Epithelial cell of prostate (primary cell): Measurements from ENCODE around the gene NLGN4X.

Experiments
- DNase-seq: peaks from one replicate; pipeline ENCODE4 v3.0.0-alpha.2; 2011; ENCODE audit warnings: low read depth, low spot score
- H3K27ac ChIP-seq: fragments of 450-650 bp; 2 replicates; pipeline ENCODE4 v1.5.1; 2017; ENCODE audit warnings: mild to moderate bottlenecking

Gene NLGN4X

GRCh38 chrX:6228720-6229119 is at the start of gene NLGN4X:
NLGN4X (minus strand) TSS chrX:6228867; CDS start chrX:6151466, 77,401 bp downstream.
- H3K27ac ChIP-seq: no peak within 1 kb of the TSS
- no peak for DNase-seq

GRCh38 chrX:6266041-6266440 is 37.4 kb upstream of the NLGN4X start:
- no peak for DNase-seq
- no peak overlapping the region for H3K27ac ChIP-seq

- DNase-seq: no peak
- H3K27ac ChIP-seq: no peak overlapping the region
Observed at GRCh38 chrX:6262959-6263358, 34.3 kb upstream of the NLGN4X start.

GRCh38 chrX:6257025-6257424 is 28.4 kb upstream of the NLGN4X start:
- H3K27ac ChIP-seq: no peak overlapping the region
- no peak for DNase-seq

GRCh38 chrX:6244666-6245065 is 16.0 kb upstream of the NLGN4X start:
- no peak for DNase-seq
- H3K27ac ChIP-seq: no peak overlapping the region

GRCh38 chrX:6238576-6238975 is 9.9 kb upstream of the NLGN4X start:
- DNase-seq: no peak
- no peak overlapping the region for H3K27ac ChIP-seq

GRCh38 chrX:6227935-6228334 is 732 bp downstream of the NLGN4X start:
- no peak for DNase-seq
- H3K27ac ChIP-seq: no peak overlapping the region

- no peak for DNase-seq
Observed at GRCh38 chrX:6227453-6227835, 1.2 kb downstream of the NLGN4X start.

GRCh38 chrX:6226596-6227452 is 1.8 kb downstream of the NLGN4X start:
- DNase-seq: no peak

More at GRCh38 chrX:6227453-6227835, 1.2 kb downstream of the NLGN4X start:
- H3K27ac ChIP-seq: no peak overlapping the region

GRCh38 chrX:6225911-6226595 is 2.6 kb downstream of the NLGN4X start:
- no peak overlapping the region for H3K27ac ChIP-seq
- no peak for DNase-seq

More at GRCh38 chrX:6226596-6227452, 1.8 kb downstream of the NLGN4X start:
- H3K27ac ChIP-seq: no peak overlapping the region

- no peak overlapping the region for H3K27ac ChIP-seq
- DNase-seq: no peak
Observed at GRCh38 chrX:6225288-6225910, 3.3 kb downstream of the NLGN4X start.

GRCh38 chrX:6223516-6223915 is 5.2 kb downstream of the NLGN4X start:
- DNase-seq: no peak
- no peak overlapping the region for H3K27ac ChIP-seq

GRCh38 chrX:6210230-6210629 is 18.4 kb downstream of the NLGN4X start:
- DNase-seq: no peak
- H3K27ac ChIP-seq: no peak overlapping the region

- no peak overlapping the region for H3K27ac ChIP-seq
- no peak for DNase-seq
Observed at GRCh38 chrX:6203462-6204215, 25.0 kb downstream of the NLGN4X start.

- no peak overlapping the region for H3K27ac ChIP-seq
- no peak for DNase-seq
Observed at GRCh38 chrX:6199486-6199885, 29.2 kb downstream of the NLGN4X start.

GRCh38 chrX:6187256-6187655 is 41.4 kb downstream of the NLGN4X start:
- DNase-seq: no peak
- H3K27ac ChIP-seq: no peak overlapping the region

- peak; percentile 14 for DNase-seq
- peak overlapping the region; percentile 38 for H3K27ac ChIP-seq
Observed at GRCh38 chrX:6184900-6185515, 43.7 kb downstream of the NLGN4X start.

GRCh38 chrX:6175914-6176313 is 52.8 kb downstream of the NLGN4X start:
- H3K27ac ChIP-seq: no peak overlapping the region
- DNase-seq: no peak

- DNase-seq: no peak
- no peak overlapping the region for H3K27ac ChIP-seq
Observed at GRCh38 chrX:6170424-6170823, 58.2 kb downstream of the NLGN4X start.

GRCh38 chrX:6169407-6169806 is 59.3 kb downstream of the NLGN4X start:
- DNase-seq: no peak
- H3K27ac ChIP-seq: no peak overlapping the region
